ENCODE measurements around the gene POLA2. TPM values are rescaled to one million over a fixed set of nuclear protein-coding genes. Genes with fewer than 3 reads are reported as not detected.

POLA2 gene
- total RNA-seq, 1 donor from 2014 or later = 8.6 TPM

DNA sequence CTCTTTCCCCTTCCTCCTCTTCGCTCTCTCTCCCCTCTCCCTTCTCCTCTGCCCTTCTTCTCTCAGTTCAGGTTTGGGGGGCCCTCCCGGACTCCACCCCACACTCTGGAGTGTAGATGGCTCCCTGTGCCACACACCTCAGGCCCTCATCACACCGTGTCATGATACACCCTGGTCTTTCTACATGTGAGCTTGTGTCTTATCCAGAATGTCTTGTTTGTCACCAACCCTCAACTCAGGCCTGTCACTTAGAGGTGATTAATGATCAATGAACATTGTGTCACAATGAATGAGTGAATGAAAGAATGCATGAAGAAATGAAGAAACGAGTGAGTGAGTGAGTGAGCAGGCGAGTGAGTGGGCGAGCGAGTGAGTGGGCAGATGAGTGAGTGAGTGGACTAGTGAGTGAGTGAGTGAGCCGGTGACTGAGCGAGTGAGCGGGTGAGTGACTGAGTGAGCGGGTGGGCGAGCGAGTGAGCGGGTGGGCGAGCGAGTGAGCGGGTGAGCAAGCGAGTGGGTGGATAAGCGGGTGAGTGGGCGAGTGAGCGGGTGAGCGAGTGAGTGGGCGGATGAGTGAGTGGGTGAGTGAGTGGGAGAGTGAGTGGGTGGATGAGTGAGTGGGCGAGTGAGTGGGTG lies 46.2 kb upstream of the POLA2 start:
- TF ChIP-seq, protein P1, sequence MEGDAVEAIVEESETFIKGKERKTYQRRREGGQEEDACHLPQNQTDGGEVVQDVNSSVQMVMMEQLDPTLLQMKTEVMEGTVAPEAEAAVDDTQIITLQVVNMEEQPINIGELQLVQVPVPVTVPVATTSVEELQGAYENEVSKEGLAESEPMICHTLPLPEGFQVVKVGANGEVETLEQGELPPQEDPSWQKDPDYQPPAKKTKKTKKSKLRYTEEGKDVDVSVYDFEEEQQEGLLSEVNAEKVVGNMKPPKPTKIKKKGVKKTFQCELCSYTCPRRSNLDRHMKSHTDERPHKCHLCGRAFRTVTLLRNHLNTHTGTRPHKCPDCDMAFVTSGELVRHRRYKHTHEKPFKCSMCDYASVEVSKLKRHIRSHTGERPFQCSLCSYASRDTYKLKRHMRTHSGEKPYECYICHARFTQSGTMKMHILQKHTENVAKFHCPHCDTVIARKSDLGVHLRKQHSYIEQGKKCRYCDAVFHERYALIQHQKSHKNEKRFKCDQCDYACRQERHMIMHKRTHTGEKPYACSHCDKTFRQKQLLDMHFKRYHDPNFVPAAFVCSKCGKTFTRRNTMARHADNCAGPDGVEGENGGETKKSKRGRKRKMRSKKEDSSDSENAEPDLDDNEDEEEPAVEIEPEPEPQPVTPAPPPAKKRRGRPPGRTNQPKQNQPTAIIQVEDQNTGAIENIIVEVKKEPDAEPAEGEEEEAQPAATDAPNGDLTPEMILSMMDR (IDR thresholded peaks at IDR 0.05; ENCODE audit: partially characterized antibody, unreplicated experiment) = no peak
- Mint-ChIP-seq H3K4me1 (ENCODE audit: low read depth, unreplicated experiment) (peaks cover 2% of the 10 kb centered on the region), H3K4me3 (ENCODE audit: unreplicated experiment) (peak overlapping the region; percentile 2), H3K27ac (ENCODE audit: unreplicated experiment) (peak overlapping the region; percentile 19), H3K9me3 (ENCODE audit: unreplicated experiment) (peaks cover 12% of the 10 kb centered on the region), H3K36me3 (ENCODE audit: unreplicated experiment) (peaks cover 5% of the 10 kb centered on the region), H3K27me3 (ENCODE audit: unreplicated experiment) (peaks cover 8% of the 10 kb centered on the region)
- DNase-seq = no peak

DNA sequence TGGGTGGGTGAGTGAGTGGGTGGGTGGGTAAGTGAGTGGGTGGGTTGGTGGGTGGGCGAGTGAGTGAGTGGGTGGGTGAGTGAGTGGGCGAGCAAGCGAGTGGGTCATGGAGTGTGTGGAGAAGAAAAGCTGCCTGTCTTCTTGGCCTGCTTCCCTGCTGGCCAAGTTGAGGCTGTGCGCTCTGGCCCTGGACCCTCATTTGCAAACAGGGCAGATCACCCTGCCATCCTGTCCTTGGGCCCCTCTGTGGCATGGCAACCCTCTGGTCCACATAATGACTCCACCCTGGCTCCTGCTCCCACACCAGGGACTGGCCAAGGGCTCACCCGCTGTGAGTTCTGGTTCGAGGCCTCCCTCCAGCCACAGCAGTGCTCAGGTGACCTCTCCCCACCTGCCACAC lies 44.9 kb upstream of the POLA2 start:
- TF ChIP-seq, protein P1 (IDR thresholded peaks at IDR 0.05; ENCODE audit: partially characterized antibody, unreplicated experiment) = no peak
- Mint-ChIP-seq H3K36me3 (ENCODE audit: unreplicated experiment) (peaks cover 5% of the 10 kb centered on the region), H3K27ac (ENCODE audit: unreplicated experiment) (no peak overlapping the region), H3K27me3 (ENCODE audit: unreplicated experiment) (peaks cover 8% of the 10 kb centered on the region), H3K9me3 (ENCODE audit: unreplicated experiment) (peaks cover 12% of the 10 kb centered on the region), H3K4me3 (ENCODE audit: unreplicated experiment) (no peak overlapping the region), H3K4me1 (ENCODE audit: low read depth, unreplicated experiment) (peaks cover 2% of the 10 kb centered on the region)
- DNase-seq = no peak

DNA sequence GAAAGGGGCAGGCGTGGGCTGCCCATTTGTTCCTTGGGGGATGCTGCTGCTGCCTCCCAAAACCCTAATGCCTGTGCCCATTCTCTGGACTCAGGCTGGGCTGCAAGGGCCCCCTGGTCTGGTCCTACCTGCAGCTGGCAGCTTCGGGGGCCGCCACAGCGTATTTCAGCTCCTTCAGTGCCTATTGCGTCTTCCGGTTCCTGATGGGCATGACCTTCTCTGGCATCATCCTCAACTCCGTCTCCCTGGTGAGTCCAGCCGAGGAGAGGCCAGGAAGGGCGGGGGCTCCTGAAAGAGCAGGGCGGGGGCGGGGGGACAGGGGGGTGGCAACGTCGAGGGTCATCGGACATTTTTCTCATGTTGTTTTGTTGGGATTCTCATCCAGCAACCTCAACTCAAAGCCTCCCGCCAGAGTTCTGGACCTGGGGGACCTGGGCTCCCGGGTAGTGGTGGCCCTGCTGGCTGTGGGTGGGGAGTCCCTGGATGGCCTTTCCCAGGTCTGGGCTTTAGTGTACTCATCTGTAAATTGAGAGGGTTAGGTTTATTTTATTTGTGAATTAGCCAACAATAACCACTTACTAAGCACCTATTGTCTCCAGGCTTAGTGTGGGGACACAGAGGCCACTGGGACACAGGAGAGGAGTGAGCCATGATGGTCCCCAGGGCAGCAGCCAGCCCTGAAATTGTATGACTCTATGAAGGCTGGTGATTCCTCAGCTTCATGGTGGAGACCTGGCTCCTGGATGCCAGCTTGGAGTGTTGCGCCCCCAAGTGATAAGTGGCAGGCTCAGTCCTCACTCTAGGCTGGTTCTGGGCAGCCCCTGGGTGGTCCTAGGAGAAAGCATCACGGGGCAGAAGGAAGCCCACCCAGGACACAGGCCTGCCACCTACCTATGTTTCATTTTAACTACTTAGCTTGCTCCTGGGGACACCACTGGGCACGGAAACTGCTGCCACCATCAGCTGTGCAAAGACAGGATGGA lies 44.0 kb upstream of the POLA2 start:
- DNase-seq = no peak
- H3K4me3 Mint-ChIP-seq (ENCODE audit: unreplicated experiment) = no peak overlapping the region
- H3K4me1 Mint-ChIP-seq (ENCODE audit: low read depth, unreplicated experiment) = peaks cover 2% of the 10 kb centered on the region
- TF ChIP-seq, protein P1 (IDR thresholded peaks at IDR 0.05; ENCODE audit: partially characterized antibody, unreplicated experiment) = no peak
- peaks cover 12% of the 10 kb centered on the region for H3K9me3 Mint-ChIP-seq (ENCODE audit: unreplicated experiment)
- no peak overlapping the region for H3K27ac Mint-ChIP-seq (ENCODE audit: unreplicated experiment)
- H3K27me3 Mint-ChIP-seq (ENCODE audit: unreplicated experiment) = peaks cover 9% of the 10 kb centered on the region
- peaks cover 5% of the 10 kb centered on the region for H3K36me3 Mint-ChIP-seq (ENCODE audit: unreplicated experiment)

DNA sequence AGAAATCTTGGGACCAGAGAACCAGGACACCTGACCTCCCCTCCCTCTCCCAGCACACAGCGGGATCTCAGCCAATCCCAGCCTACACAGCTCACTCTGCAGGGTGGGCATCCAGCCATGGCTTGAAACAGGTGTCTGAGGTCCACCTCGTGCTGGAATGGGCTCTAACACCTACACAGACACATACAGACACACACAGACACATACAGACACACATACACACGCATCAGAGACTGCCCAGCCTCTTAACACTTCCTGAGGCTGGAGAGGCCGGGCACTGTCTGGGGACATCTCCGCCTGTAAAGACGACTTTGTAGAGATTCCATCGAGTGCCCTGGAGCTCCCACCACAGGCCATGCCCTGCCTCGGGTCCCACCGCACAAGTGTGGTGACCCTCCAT lies 43.3 kb upstream of the POLA2 start:
- no peak overlapping the region for H3K4me3 Mint-ChIP-seq (ENCODE audit: unreplicated experiment)
- no peak overlapping the region for H3K27ac Mint-ChIP-seq (ENCODE audit: unreplicated experiment)
- TF ChIP-seq, protein P1 (IDR thresholded peaks at IDR 0.05; ENCODE audit: partially characterized antibody, unreplicated experiment) = no peak
- DNase-seq = no peak
- peaks cover 6% of the 10 kb centered on the region for H3K27me3 Mint-ChIP-seq (ENCODE audit: unreplicated experiment)
- H3K9me3 Mint-ChIP-seq (ENCODE audit: unreplicated experiment) = peaks cover 7% of the 10 kb centered on the region
- peaks cover 2% of the 10 kb centered on the region for H3K4me1 Mint-ChIP-seq (ENCODE audit: low read depth, unreplicated experiment)
- H3K36me3 Mint-ChIP-seq (ENCODE audit: unreplicated experiment) = peaks cover 5% of the 10 kb centered on the region

DNA sequence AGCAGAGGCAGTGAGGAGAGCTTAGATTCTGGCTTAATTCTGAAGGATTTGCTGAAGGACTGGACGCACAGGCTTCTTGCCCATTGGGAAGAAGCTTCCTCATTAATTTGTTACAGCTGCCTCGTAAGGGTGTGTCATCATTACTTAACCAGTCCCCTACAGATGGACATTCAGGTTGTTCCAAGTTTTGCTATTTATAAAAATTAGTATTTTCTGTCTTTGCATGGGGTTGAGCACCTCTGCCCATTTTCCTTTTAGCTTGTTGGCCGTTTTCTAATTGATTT lies 41.9 kb upstream of the POLA2 start:
- no peak overlapping the region for H3K27ac Mint-ChIP-seq (ENCODE audit: unreplicated experiment)
- peaks cover 5% of the 10 kb centered on the region for H3K36me3 Mint-ChIP-seq (ENCODE audit: unreplicated experiment)
- H3K4me1 Mint-ChIP-seq (ENCODE audit: low read depth, unreplicated experiment) = no peaks in the 10 kb centered on the region
- peaks cover 4% of the 10 kb centered on the region for H3K9me3 Mint-ChIP-seq (ENCODE audit: unreplicated experiment)
- no peak for DNase-seq
- peaks cover 6% of the 10 kb centered on the region for H3K27me3 Mint-ChIP-seq (ENCODE audit: unreplicated experiment)
- no peak overlapping the region for H3K4me3 Mint-ChIP-seq (ENCODE audit: unreplicated experiment)
- TF ChIP-seq, protein P1 (IDR thresholded peaks at IDR 0.05; ENCODE audit: partially characterized antibody, unreplicated experiment) = no peak
